ENCODE data around the gene SLC51A.

DNA sequence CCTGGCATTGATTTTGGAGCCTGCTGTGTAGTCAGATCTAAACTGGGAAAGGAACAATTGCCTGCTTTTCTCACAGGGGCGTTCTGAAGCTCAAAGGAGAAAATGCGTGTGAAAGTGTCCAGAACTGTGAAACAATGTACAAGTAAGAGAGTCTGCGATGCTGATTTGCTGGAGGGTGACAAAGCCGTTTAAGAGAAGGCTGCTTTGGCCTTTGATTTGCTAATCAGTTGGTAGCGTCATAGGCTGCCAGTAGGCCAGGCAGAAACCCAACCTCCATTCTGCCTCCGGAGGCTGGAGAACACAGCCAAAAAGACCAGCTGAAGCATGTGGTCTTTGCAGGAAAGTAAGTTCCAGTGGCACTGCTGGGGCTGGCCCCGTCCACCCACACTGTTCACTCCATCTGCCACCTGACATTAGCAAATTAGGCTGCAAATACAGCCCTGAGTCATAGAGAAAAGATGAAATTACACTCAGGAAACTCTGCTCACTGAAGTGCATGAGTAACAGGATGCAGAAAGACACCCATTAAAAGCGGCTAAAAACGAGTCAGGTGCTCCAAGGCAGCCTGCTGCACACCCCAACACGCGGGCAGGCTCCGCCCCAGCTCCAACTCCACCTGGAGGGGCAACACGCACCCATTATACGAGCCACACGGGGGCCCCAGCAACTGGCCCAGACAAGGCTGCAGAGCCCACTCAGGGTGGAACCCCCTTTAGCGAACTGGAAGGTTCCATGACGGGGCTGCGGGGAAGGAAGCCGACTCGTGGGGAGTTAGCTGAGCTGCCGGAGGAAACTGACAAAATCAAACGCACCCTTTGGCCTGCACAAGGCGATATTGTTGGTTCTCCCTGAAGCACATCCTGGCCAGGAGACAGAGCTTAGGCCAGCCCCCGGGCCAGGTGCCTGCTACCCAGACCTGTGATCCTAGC, 36.7 kb upstream of the SLC51A start:
- TF ChIP-seq POLR2AphosphoS5 (IDR thresholded peaks at IDR 0.05), result peak; percentile 35 to 78 (median 72)
- TF ChIP-seq, protein P1, sequence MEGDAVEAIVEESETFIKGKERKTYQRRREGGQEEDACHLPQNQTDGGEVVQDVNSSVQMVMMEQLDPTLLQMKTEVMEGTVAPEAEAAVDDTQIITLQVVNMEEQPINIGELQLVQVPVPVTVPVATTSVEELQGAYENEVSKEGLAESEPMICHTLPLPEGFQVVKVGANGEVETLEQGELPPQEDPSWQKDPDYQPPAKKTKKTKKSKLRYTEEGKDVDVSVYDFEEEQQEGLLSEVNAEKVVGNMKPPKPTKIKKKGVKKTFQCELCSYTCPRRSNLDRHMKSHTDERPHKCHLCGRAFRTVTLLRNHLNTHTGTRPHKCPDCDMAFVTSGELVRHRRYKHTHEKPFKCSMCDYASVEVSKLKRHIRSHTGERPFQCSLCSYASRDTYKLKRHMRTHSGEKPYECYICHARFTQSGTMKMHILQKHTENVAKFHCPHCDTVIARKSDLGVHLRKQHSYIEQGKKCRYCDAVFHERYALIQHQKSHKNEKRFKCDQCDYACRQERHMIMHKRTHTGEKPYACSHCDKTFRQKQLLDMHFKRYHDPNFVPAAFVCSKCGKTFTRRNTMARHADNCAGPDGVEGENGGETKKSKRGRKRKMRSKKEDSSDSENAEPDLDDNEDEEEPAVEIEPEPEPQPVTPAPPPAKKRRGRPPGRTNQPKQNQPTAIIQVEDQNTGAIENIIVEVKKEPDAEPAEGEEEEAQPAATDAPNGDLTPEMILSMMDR (IDR thresholded peaks at IDR 0.05 in 8 of 11, conservative IDR thresholded peaks at IDR 0.05 in 3 of 11), result peak in 5 of 11 experiments; percentile 17 to 46 (median 26)
- no peak for TF ChIP-seq POLR2A (IDR thresholded peaks at IDR 0.05)

Measured in spleen (tissue), 7 donors.